Erythroblast (primary cell): ENCODE results near the gene GPR152.
"Not testable (repeated sequence)": the region's sequence is repeated elsewhere in the genome, so short reads cannot be mapped to it uniquely, and the experiment has no call there.

Experiments
- DNase-seq, 2 experiments: peaks; one replicate each; lab custom pipeline; 2025; lab: John Stamatoyannopoulos, UW
- GATA1 ChIP-seq: IDR thresholded peaks from 2 replicates; pipeline ENCODE4 v1.6.1; 2011; ENCODE audit warnings: low read depth, mild to moderate bottlenecking, control low read depth, low read length, moderate library complexity
- POLR2A ChIP-seq: IDR thresholded peaks from 2 replicates; pipeline ENCODE4 v1.6.1; 2011; ENCODE audit warnings: mild to moderate bottlenecking, low read length

Gene GPR152

GRCh38 chr11:67404515-67405195 lies 47.9 kb downstream of the GPR152 start:
- no peak for DNase-seq

GRCh38 chr11:67403085-67403484 lies 49.4 kb downstream of the GPR152 start:
- not testable (repeated sequence) for DNase-seq

More at GRCh38 chr11:67404515-67405195, 47.9 kb downstream of the GPR152 start:
- no peak for TF ChIP-seq GATA1
- TF ChIP-seq POLR2A: no peak

GRCh38 chr11:67402192-67402839 lies 50.2 kb downstream of the GPR152 start:
- peak; percentile 77 for TF ChIP-seq POLR2A
- DNase-seq: not testable (repeated sequence)

- TF ChIP-seq GATA1 (no peak), POLR2A (peak; percentile 53)
- DNase-seq: peak; percentile 93 to 97
Measured at GRCh38 chr11:67401495-67402191, 50.9 kb downstream of the GPR152 start, which contains the start of gene PPP1CA. Gene PPP1CA (minus strand): TSS chr11:67401858. CDS start chr11:67401782, 76 bp downstream.
